SU-DHL-6 (cell line): ENCODE results near the gene DIP2C.

Experiments
- H2AFZ ChIP-seq: fragments of 200-600 bp; sonication (generic); 2 replicates; pipeline ENCODE4 v1.6.1; 2014; ENCODE audit warnings: low read depth, mild to moderate bottlenecking, moderate library complexity, mixed read lengths, antibody characterized with exemption, low read length; ENCODE audit not compliant: severe bottlenecking
- H3F3A ChIP-seq: fragments of 200-600 bp; shearing (Covaris generic); 2 replicates; pipeline ENCODE4 v1.6.0; 2016; ENCODE audit warnings: antibody characterized with exemption, mild to moderate bottlenecking; ENCODE audit not compliant: insufficient read depth
- H3K27ac ChIP-seq: fragments of 200-600 bp; sonication (generic); 2 replicates; pipeline ENCODE4 v1.5.1; 2016; ENCODE audit warnings: low read depth, mild to moderate bottlenecking, low read length, moderate library complexity, mixed read lengths
- H3K27me3 ChIP-seq: fragments of 200-600 bp; sonication (generic), shearing (Covaris generic); 2 replicates; pipeline ENCODE4 v1.6.0; 2014; ENCODE audit warnings: mild to moderate bottlenecking, low read length
- H3K36me3 ChIP-seq: fragments of 200-600 bp; sonication (generic); 2 replicates; pipeline ENCODE4 v1.6.1; 2014; ENCODE audit warnings: mild to moderate bottlenecking, low read length, mixed read lengths
- H3K4me2 ChIP-seq: fragments of 300-600, 200-600 bp; shearing (Covaris generic), sonication (generic); 2 replicates; pipeline ENCODE4 v1.6.0; 2014; ENCODE audit warnings: low read length, low read depth, mild to moderate bottlenecking; ENCODE audit not compliant: poor library complexity, severe bottlenecking
- H3K4me3 ChIP-seq: fragments of 200-600 bp; sonication (generic); 2 replicates; pipeline ENCODE4 v1.5.1; 2014; ENCODE audit warnings: antibody characterized with exemption, low read length, mild to moderate bottlenecking, mixed read lengths; ENCODE audit not compliant: insufficient read depth, poor library complexity, severe bottlenecking
- H3K79me2 ChIP-seq: fragments of 200-600 bp; sonication (generic); 2 replicates; pipeline ENCODE4 v1.6.1; 2014; ENCODE audit warnings: mild to moderate bottlenecking, low read length, moderate library complexity; ENCODE audit not compliant: insufficient read depth
- H3K9ac ChIP-seq: fragments of 200-600 bp; sonication (generic); 2 replicates; pipeline ENCODE4 v1.7.0; 2014; ENCODE audit warnings: mild to moderate bottlenecking, low read length
- H3K9me2 ChIP-seq: fragments of 200-600 bp; sonication (generic); replicated peaks from 2 replicates; pipeline ENCODE4 v1.6.1; 2014; ENCODE audit warnings: low read length; ENCODE audit not compliant: insufficient read depth
- H3K9me3 ChIP-seq: fragments of 200-600 bp; sonication (generic); 2 replicates; pipeline ENCODE4 v1.6.1; 2014; ENCODE audit warnings: low read length, mixed read lengths; ENCODE audit not compliant: insufficient read depth
- H4K20me1 ChIP-seq: fragments of 200-600 bp; sonication (generic); 2 replicates; pipeline ENCODE4 v1.6.1; 2014; ENCODE audit warnings: low read depth, mild to moderate bottlenecking, antibody characterized with exemption, low read length, moderate library complexity, mixed read lengths
- EZH2phosphoT487 ChIP-seq: fragments of 200-600 bp; sonication (generic), shearing (Covaris generic); conservative IDR thresholded peaks from 2 replicates; pipeline ENCODE4 v1.6.1; 2018; ENCODE audit warnings: mild to moderate bottlenecking, antibody characterized with exemption, low read length, moderate library complexity, mixed read lengths
- TF ChIP-seq, protein P1 (sequence below): fragments of 200-600 bp; sonication (generic); IDR thresholded peaks from one replicate; pipeline ENCODE4 v1.5.1; 2017; ENCODE audit warnings: antibody characterized with exemption, mild to moderate bottlenecking, low read length, moderate library complexity; ENCODE audit not compliant: insufficient read depth, poor library complexity, severe bottlenecking

Gene DIP2C

DNA sequence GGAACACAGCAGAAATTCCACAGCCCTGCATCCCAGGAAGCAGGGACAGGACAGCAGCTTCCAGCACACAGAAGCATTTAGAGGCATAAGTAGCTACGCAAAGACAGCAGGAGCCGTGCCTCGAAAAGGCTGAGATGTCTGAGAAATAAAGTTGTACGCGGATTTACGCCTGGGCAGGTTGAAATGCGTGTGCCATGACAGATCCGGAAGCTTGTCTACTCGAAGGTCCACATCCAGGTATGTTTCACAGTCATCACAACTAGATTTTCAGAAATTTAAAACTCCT lies 26.1 kb downstream of the DIP2C start:
- H3K9me2 ChIP-seq = no peaks in the 10 kb centered on the region
- no peak overlapping the region for H3K9ac ChIP-seq
- no peak overlapping the region for H3K4me3 ChIP-seq
- no peak overlapping the region for H2AFZ ChIP-seq
- H3K79me2 ChIP-seq = no peaks in the 10 kb centered on the region
- no peak overlapping the region for H3K27ac ChIP-seq
- no peaks in the 10 kb centered on the region for H3K27me3 ChIP-seq
- H3K36me3 ChIP-seq = no peaks in the 10 kb centered on the region
- H3K9me3 ChIP-seq = peaks cover 9% of the 10 kb centered on the region; the same call in 1 of the 2 replicates
- TF ChIP-seq, protein P1, sequence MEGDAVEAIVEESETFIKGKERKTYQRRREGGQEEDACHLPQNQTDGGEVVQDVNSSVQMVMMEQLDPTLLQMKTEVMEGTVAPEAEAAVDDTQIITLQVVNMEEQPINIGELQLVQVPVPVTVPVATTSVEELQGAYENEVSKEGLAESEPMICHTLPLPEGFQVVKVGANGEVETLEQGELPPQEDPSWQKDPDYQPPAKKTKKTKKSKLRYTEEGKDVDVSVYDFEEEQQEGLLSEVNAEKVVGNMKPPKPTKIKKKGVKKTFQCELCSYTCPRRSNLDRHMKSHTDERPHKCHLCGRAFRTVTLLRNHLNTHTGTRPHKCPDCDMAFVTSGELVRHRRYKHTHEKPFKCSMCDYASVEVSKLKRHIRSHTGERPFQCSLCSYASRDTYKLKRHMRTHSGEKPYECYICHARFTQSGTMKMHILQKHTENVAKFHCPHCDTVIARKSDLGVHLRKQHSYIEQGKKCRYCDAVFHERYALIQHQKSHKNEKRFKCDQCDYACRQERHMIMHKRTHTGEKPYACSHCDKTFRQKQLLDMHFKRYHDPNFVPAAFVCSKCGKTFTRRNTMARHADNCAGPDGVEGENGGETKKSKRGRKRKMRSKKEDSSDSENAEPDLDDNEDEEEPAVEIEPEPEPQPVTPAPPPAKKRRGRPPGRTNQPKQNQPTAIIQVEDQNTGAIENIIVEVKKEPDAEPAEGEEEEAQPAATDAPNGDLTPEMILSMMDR = no peak
- TF ChIP-seq EZH2phosphoT487 = no peak
- H4K20me1 ChIP-seq = no peaks in the 10 kb centered on the region
- H3F3A ChIP-seq = no peaks in the 10 kb centered on the region
- no peak overlapping the region for H3K4me2 ChIP-seq

DNA sequence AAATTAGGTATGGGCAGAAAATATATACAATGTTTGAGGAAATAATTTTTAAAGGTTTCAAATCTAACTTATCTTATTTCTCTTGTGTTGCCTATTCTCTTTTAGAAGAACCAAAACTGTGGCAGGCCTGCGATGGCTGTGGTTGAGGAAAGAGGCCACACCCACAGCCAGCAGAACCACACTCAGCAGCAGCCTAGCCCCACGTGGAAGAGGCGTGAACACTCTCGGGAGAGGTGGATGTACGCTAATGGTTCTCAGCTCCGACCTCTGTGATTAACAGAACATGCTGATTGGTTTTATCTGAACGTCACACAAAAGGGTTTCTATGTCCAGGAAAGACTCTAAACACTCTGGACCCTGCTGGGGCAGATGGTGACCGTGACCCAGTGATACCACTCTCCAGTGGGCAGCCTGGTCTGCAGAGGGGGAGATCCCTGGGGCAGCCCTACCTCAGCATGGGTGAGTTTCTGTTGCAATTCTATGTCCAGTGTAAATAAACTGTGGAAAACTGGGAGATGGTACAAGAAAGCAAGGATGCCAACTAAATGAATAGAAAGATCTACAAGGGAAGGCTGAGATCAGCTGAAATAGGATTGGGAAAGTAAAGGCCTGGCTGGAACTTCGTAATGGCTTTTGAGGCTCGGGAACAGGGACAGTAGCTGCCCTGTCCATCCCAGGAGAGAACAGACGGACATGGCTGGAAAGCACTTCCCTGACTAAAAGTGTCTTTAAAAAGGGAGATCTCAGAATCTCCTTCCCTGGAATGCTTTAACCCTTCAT lies 26.6 kb downstream of the DIP2C start:
- Histone ChIP-seq H3F3A (no peaks in the 10 kb centered on the region), H3K4me3 (no peak overlapping the region), H3K27ac (no peak overlapping the region), H2AFZ (no peak overlapping the region), H3K9ac (no peak overlapping the region), H3K4me2 (no peak overlapping the region), H3K79me2 (no peaks in the 10 kb centered on the region), H3K27me3 (no peaks in the 10 kb centered on the region), H3K36me3 (no peaks in the 10 kb centered on the region), H3K9me3 (0 out of 2 replicates have a peak, but pooled peaks cover 4% of the 10 kb centered on the region), H3K9me2 (no peaks in the 10 kb centered on the region), H4K20me1 (no peaks in the 10 kb centered on the region)
- TF ChIP-seq, protein P1 = no peak
- no peak for TF ChIP-seq EZH2phosphoT487

DNA sequence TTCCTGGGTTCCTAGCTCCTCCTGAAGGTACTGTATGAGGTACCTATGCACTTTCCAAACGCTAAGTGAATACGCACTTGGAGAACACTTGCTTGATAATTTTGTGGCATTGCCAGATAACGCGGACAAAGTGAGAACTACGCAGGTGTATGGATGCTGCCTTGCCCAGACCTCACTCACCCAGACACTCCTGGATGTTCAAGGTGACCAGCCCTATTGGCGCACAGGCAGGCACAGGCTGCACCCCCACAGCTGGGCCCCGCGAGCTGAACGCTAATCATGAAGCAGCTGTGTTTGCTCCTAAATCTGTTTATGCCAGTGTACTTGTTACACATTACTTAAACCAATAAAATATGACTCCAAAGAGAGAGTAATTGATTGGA lies 27.3 kb downstream of the DIP2C start:
- TF ChIP-seq EZH2phosphoT487 = no peak
- TF ChIP-seq, protein P1 = no peak
- no peaks in the 10 kb centered on the region for H3F3A ChIP-seq
- H2AFZ ChIP-seq = no peak overlapping the region
- no peak overlapping the region for H3K9ac ChIP-seq
- H4K20me1 ChIP-seq = no peaks in the 10 kb centered on the region
- no peak overlapping the region for H3K4me2 ChIP-seq
- H3K27me3 ChIP-seq = no peaks in the 10 kb centered on the region
- H3K4me3 ChIP-seq = no peak overlapping the region
- no peaks in the 10 kb centered on the region for H3K9me3 ChIP-seq
- no peak overlapping the region for H3K27ac ChIP-seq
- no peaks in the 10 kb centered on the region for H3K9me2 ChIP-seq
- no peaks in the 10 kb centered on the region for H3K36me3 ChIP-seq
- H3K79me2 ChIP-seq = no peaks in the 10 kb centered on the region
